IMR-90 (cell line): ENCODE measurements around the gene COLQ. TPM values are rescaled to one million over a fixed set of nuclear protein-coding genes. Genes with fewer than 3 reads are reported as not detected.

Source experiments
- ATAC-seq: fragments of 200-7000 bp; cut with Tn5 transposase; 2 replicates; pipeline ENCODE4 v1.9.1; 2020; ENCODE audit warnings: low read depth, mild to moderate bottlenecking, moderate library complexity
- BruUV-seq: library from RNA; stranded (reverse); fragments of 400-500 nt; replicated peaks from 2 replicates; lab custom pipeline; 2021; lab: Mats Ljungman, UMichigan
- CTCF ChIA-PET: fragments of 300-600 bp; formaldehyde crosslinking; extraction: SDS; loops from one replicate; lab custom pipeline; 2021; ENCODE audit warnings: antibody characterized with exemption; lab: Yijun Ruan, JAX
- POLR2A ChIA-PET: fragments of 300-600 bp; sonication (Branson Sonifier 250); formaldehyde crosslinking; loops from one replicate; lab custom pipeline; 2022; ENCODE audit warnings: antibody characterized with exemption; ENCODE audit not compliant: unreplicated experiment; lab: Charles Lee
- DNase-seq: peaks from one replicate; pipeline ENCODE4 v3.0.0; 2013
- H2AFZ ChIP-seq: replicated peaks from 2 replicates; pipeline ENCODE3; 2013; ENCODE audit warnings: low read length, mild to moderate bottlenecking; ENCODE audit not compliant: poor library complexity
- H2AK5ac ChIP-seq: 2 replicates; pipeline ENCODE4 v1.6.1; 2013; ENCODE audit warnings: low read depth, low read length, inconsistent platforms
- H2AK9ac ChIP-seq: replicated peaks from 2 replicates; pipeline ENCODE3; 2013; ENCODE audit warnings: mild to moderate bottlenecking, low read depth, low read length, moderate library complexity; ENCODE audit not compliant: poor library complexity
- H2BK120ac ChIP-seq: 2 replicates; pipeline ENCODE4 v1.6.1; 2013; ENCODE audit warnings: low read depth, low read length, inconsistent platforms
- H2BK15ac ChIP-seq: 3 replicates; pipeline ENCODE4 v1.6.1; 2013; ENCODE audit warnings: low read depth, low read length, inconsistent platforms
- H2BK20ac ChIP-seq: 2 replicates; pipeline ENCODE4 v1.6.1; 2013; ENCODE audit warnings: low read depth, mild to moderate bottlenecking, inconsistent platforms, low read length, moderate library complexity
- H2BK5ac ChIP-seq: 2 replicates; pipeline ENCODE4 v1.6.1; 2013; ENCODE audit warnings: mild to moderate bottlenecking, low read depth, low read length, inconsistent platforms; ENCODE audit not compliant: poor library complexity, severe bottlenecking
- H3K14ac ChIP-seq: replicated peaks from 2 replicates; pipeline ENCODE4 v1.6.1; 2013; ENCODE audit warnings: low read depth, low read length, inconsistent platforms
- H3K18ac ChIP-seq: 2 replicates; pipeline ENCODE4 v1.6.1; 2013; ENCODE audit warnings: low read depth, low read length, control low read depth
- H3K23ac ChIP-seq: 2 replicates; pipeline ENCODE4 v1.6.1; 2013; ENCODE audit warnings: low read depth, low read length, inconsistent platforms
- H3K27ac ChIP-seq: 2 replicates; pipeline ENCODE4 v1.5.1; 2013; ENCODE audit warnings: mild to moderate bottlenecking, control low read depth, low read length; ENCODE audit not compliant: insufficient read depth
- H3K27me3 ChIP-seq: 2 replicates; pipeline ENCODE4 v1.6.1; 2013; ENCODE audit warnings: low read length; ENCODE audit not compliant: control insufficient read depth, insufficient read depth
- H3K36me3 ChIP-seq: 2 replicates; pipeline ENCODE4 v1.6.1; 2013; ENCODE audit warnings: low read length, mixed read lengths; ENCODE audit not compliant: control insufficient read depth, insufficient read depth
- H3K4ac ChIP-seq: 2 replicates; pipeline ENCODE4 v1.6.1; 2013; ENCODE audit warnings: low read depth, low read length, inconsistent platforms
- H3K4me1 ChIP-seq: 2 replicates; pipeline ENCODE4 v1.6.1; 2013; ENCODE audit warnings: low read length, mixed read lengths; ENCODE audit not compliant: control insufficient read depth, insufficient read depth
- H3K4me2 ChIP-seq: 2 replicates; pipeline ENCODE4 v1.6.1; 2013; ENCODE audit warnings: low read depth, mild to moderate bottlenecking, control low read depth, low read length, moderate library complexity
- H3K4me3 ChIP-seq: 2 replicates; pipeline ENCODE4 v1.5.1; 2013; ENCODE audit warnings: low read depth, mild to moderate bottlenecking, control low read depth, low read length, moderate library complexity; ENCODE audit not compliant: insufficient read depth
- H3K56ac ChIP-seq: 2 replicates; pipeline ENCODE4 v1.6.1; 2013; ENCODE audit warnings: low read length, inconsistent platforms; ENCODE audit not compliant: insufficient read depth; ENCODE audit errors: extremely low read depth
- H3K79me1 ChIP-seq, 2 experiments: 2 replicates each; pipeline ENCODE4 v1.6.1; 2013; ENCODE audit warnings: low read length in 2 of 2, inconsistent platforms in 1 of 2, low read depth in 1 of 2
- H3K9ac ChIP-seq: 2 replicates; pipeline ENCODE4 v1.6.1; 2013; ENCODE audit warnings: low read depth, low read length, control low read depth
- H3K9me1 ChIP-seq: 2 replicates; pipeline ENCODE4 v1.6.1; 2013; ENCODE audit warnings: low read length, inconsistent platforms; ENCODE audit not compliant: insufficient read depth
- H3K9me3 ChIP-seq: 2 replicates; pipeline ENCODE4 v1.6.1; 2013; ENCODE audit warnings: low read length; ENCODE audit not compliant: control insufficient read depth, insufficient read depth
- H4K20me1 ChIP-seq: 2 replicates; pipeline ENCODE4 v1.6.1; 2013; ENCODE audit warnings: low read length, inconsistent platforms; ENCODE audit not compliant: insufficient read depth
- H4K5ac ChIP-seq: 2 replicates; pipeline ENCODE4 v1.6.1; 2013; ENCODE audit warnings: mild to moderate bottlenecking, low read depth, low read length, control low read depth
- H4K8ac ChIP-seq, 2 experiments: 2 replicates each; pipeline ENCODE4 v1.6.1; 2013; ENCODE audit warnings: low read depth in 2 of 2, low read length in 2 of 2, control low read depth in 1 of 2, inconsistent platforms in 1 of 2
- H4K91ac ChIP-seq: 2 replicates; pipeline ENCODE4 v1.6.1; 2013; ENCODE audit warnings: low read depth, low read length, inconsistent platforms; ENCODE audit not compliant: insufficient read depth
- BHLHE40 ChIP-seq: fragments of 150-350 bp; IDR thresholded peaks from 2 replicates; pipeline ENCODE4 v1.6.1; 2016; ENCODE audit warnings: mild to moderate bottlenecking, low read depth, low read length
- CEBPB ChIP-seq: IDR thresholded peaks from 2 replicates; pipeline ENCODE4 v1.6.1; 2012; ENCODE audit warnings: low read depth, low read length, improper control_type of control experiment
- CHD1 ChIP-seq: IDR thresholded peaks from 2 replicates; pipeline ENCODE4 v1.6.1; 2012; ENCODE audit warnings: low read depth, low read length, improper control_type of control experiment
- CTCF ChIP-seq: conservative IDR thresholded peaks from 2 replicates; pipeline ENCODE4 v1.5.1; 2012; ENCODE audit warnings: mild to moderate bottlenecking, low read depth, low read length, improper control_type of control experiment
- ELK1 ChIP-seq: fragments of 150-350 bp; IDR thresholded peaks from 2 replicates; pipeline ENCODE4 v1.6.1; 2016; ENCODE audit warnings: low read depth, mild to moderate bottlenecking, low read length, moderate library complexity, borderline replicate concordance
- FOS ChIP-seq: fragments of 150-350 bp; IDR thresholded peaks from 2 replicates; pipeline ENCODE4 v1.6.1; 2016; ENCODE audit warnings: low read depth, low read length
- MAFK ChIP-seq: IDR thresholded peaks from 2 replicates; pipeline ENCODE4 v1.6.1; 2012; ENCODE audit warnings: low read depth, low read length, improper control_type of control experiment
- MAZ ChIP-seq: IDR thresholded peaks from 2 replicates; pipeline ENCODE4 v1.6.1; 2012; ENCODE audit warnings: low read depth, mild to moderate bottlenecking, low read length, improper control_type of control experiment, moderate library complexity, borderline replicate concordance
- MXI1 ChIP-seq: IDR thresholded peaks from 2 replicates; pipeline ENCODE4 v1.6.1; 2012; ENCODE audit warnings: low read depth, mild to moderate bottlenecking, low read length, moderate library complexity, borderline replicate concordance
- NFE2L2 ChIP-seq: fragments of 150-350 bp; IDR thresholded peaks from 2 replicates; pipeline ENCODE4 v1.6.1; 2016; ENCODE audit warnings: low read depth, mild to moderate bottlenecking, low read length
- POLR2A ChIP-seq: IDR thresholded peaks from 2 replicates; pipeline ENCODE4 v1.6.1; 2012; ENCODE audit warnings: mild to moderate bottlenecking, low read depth, low read length
- RCOR1 ChIP-seq: IDR thresholded peaks from 2 replicates; pipeline ENCODE4 v1.6.1; 2012; ENCODE audit warnings: mild to moderate bottlenecking, low read length, improper control_type of control experiment; ENCODE audit not compliant: insufficient replicate concordance
- RFX5 ChIP-seq: IDR thresholded peaks from 2 replicates; pipeline ENCODE4 v1.8.0; 2012; ENCODE audit warnings: low read depth, mild to moderate bottlenecking, low read length, moderate library complexity
- SMC3 ChIP-seq: fragments of 150-350 bp; IDR thresholded peaks from 2 replicates; pipeline ENCODE4 v1.6.1; 2016; ENCODE audit warnings: low read depth, mild to moderate bottlenecking, antibody characterized with exemption, low read length, moderate library complexity
- USF2 ChIP-seq: fragments of 150-350 bp; IDR thresholded peaks from 2 replicates; pipeline ENCODE4 v1.6.1; 2017; ENCODE audit warnings: mild to moderate bottlenecking, antibody characterized with exemption, low read length, low read depth
- WGBS, 2 experiments: methylation state at CpG; one replicate each; pipeline versions ENCODE4 v1.1.5 to v1.1.7; 2013; ENCODE audit warnings: missing lambda C conversion rate in 2 of 2; ENCODE audit not compliant: insufficient read length in 1 of 2; ENCODE audit errors: extremely low coverage in 2 of 2; 5-methylcytosine and 5-hydroxymethylcytosine counted together
- dilution Hi-C: fragments of 300-500 bp; cut with HindIII; formaldehyde crosslinking; loops from one replicate; pipeline ENCODE4 v1.14.3; 2018; ENCODE audit warnings: low sequenced_read_pairs; ENCODE audit not compliant: unreplicated experiment
- in situ Hi-C: fragments of 300-500 bp; cut with MboI; formaldehyde crosslinking; loops from 3 replicates; pipeline ENCODE4 v1.14.3; 2019; ENCODE audit warnings: low sequenced_read_pairs, inconsistent platforms, mixed read lengths
- intact Hi-C: fragments of 100-400 bp; cut with micrococcal nuclease; formaldehyde crosslinking; loops from 2 replicates; pipeline ENCODE4 v1.10.0; 2022
- polyA plus RNA-seq, 3 experiments: library from polyadenylated mRNA; depleted of rRNA; stranded (reverse); fragments of >200 nt; gene quantifications; 2 replicates each; pipeline ENCODE4 v1.2.3, GENCODE V29; 2012; ENCODE audit warnings: low replicate concordance in 1 of 3
- total RNA-seq: library from RNA; depleted of rRNA; stranded (reverse); fragments of >200 nt; gene quantifications from 2 replicates; pipeline ENCODE4 v1.2.3, GENCODE V29; 2012

COLQ gene
- total and polyA plus RNA-seq, 2 of the 4 experiments (the other 2 are of a cell fraction): 0.18 to 0.65 TPM

GRCh38 chr3:15536856-15537255 is 15.3 kb upstream of the COLQ start:
- no CpG with 5 or more reads among the region's 2 CpGs for WGBS, 2 experiments
- intact Hi-C loops: no loop called here

More at GRCh38 chr3:15536856-15537255, 15.3 kb upstream of the COLQ start:
- H2BK120ac ChIP-seq: no peak overlapping the region
- BruUV-seq: no TSS peak
- no peak overlapping the region for H3K14ac ChIP-seq
- H4K5ac ChIP-seq: no peak overlapping the region
- H2BK20ac ChIP-seq: no peak overlapping the region
- in situ Hi-C loops: no loop called here
- H2BK5ac ChIP-seq: no peak overlapping the region
- no peak overlapping the region for H3K9ac ChIP-seq
- H3K4me1 ChIP-seq: no peaks in the 10 kb centered on the region
- H4K91ac ChIP-seq: no peak overlapping the region
- no peaks in the 10 kb centered on the region for H3K9me3 ChIP-seq
- no peaks in the 10 kb centered on the region for H3K79me1 ChIP-seq
- no peaks in the 10 kb centered on the region for H3K9me1 ChIP-seq
- H3K4me2 ChIP-seq: no peak overlapping the region
- DNase-seq: no peak
- H2AK5ac ChIP-seq: no peak overlapping the region
- H3K4ac ChIP-seq: no peak overlapping the region
- no peak overlapping the region for H4K8ac ChIP-seq
- no peak overlapping the region for H2AK9ac ChIP-seq
- POLR2A ChIA-PET: no interaction called here
- H4K20me1 ChIP-seq: no peaks in the 10 kb centered on the region
- no peak overlapping the region for H3K56ac ChIP-seq
- no peaks in the 10 kb centered on the region for H3K36me3 ChIP-seq
- dilution Hi-C loops: no loop called here
- H2AFZ ChIP-seq: no peak overlapping the region
- CTCF ChIA-PET: no interaction called here
- H3K23ac ChIP-seq: no peak overlapping the region
- no peak overlapping the region for H2BK15ac ChIP-seq
- H3K27ac ChIP-seq: no peak overlapping the region
- no peak overlapping the region for H3K4me3 ChIP-seq
- H3K18ac ChIP-seq: no peak overlapping the region
- H3K27me3 ChIP-seq: no peaks in the 10 kb centered on the region
- no peak for ATAC-seq
- TF ChIP-seq RFX5 (no peak), MAFK (no peak), SMC3 (no peak), NFE2L2 (no peak), FOS (no peak), BHLHE40 (no peak), POLR2A (no peak), RCOR1 (no peak), USF2 (no peak), MAZ (no peak), ELK1 (no peak), CEBPB (no peak), MXI1 (no peak), CHD1 (no peak), CTCF (no peak)
